ENCODE measurements around the gene NOX4.

The NOX4 gene

GRCh38 chr11:89490981-89491690, at the start of gene NOX4:
NOX4 (minus strand) TSS chr11:89491375; CDS start chr11:89491246, 129 bp downstream.
- no peak for DNase-seq

DNA sequence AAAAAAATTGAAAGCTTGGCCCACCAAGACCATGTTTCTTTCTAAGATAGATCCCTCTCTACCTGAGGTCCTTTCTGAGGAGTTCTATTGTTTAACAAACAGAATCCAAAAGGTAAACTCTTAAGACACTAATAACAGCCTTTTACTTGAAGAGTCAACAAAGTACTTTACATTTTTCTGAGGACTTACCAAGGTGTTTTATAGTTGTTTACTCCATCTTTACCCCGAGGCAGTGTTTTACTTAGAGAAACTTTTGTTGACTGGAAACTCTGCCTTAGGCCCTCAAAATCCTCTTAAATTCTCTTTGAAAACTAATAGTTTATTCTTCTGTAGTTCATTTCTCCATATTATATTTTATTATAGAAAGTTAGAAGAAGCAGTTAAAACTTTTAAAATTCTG, 49.7 kb upstream of the NOX4 start:
- DNase-seq, result no peak

- DNase-seq, result no peak
Observed at GRCh38 chr11:89537936-89538335, 46.8 kb upstream of the NOX4 start.

DNA sequence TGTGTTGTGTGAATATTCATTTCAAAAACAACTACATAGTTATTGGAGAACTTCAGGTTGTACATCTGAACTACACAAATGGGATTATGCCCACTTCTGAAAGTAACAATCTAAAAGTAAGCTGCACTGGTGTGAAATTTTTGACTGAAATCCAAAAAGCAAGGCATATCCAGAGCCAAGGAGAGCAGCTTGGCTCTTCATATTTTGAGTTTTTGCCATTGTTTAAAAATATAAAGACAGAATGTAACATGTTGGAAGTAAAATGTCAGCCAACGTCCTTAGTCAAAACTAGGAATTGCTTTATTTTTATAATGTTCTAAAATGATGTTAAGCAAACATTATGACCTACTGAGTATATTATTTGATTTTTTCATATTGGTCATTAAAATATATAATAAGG, 45.8 kb upstream of the NOX4 start:
- no peak for DNase-seq

DNA sequence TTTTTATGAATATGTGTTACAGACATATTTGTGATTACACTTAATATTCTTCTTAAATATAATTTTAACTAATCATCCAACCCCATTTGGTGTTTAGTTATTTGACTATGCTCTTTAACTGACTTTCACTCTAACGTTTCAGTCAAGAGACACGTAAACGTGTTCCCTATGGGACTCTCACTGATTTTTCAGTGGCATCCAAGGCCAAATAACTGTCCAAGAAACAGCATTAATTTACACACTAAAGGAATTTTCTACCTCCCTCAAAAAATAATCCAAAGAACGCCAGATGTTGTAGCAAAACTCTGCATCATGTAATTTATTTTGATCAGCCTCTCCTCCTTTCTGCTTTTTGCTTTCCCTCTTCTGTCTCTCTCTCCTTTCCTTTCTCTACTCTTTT, 44.0 kb upstream of the NOX4 start:
- DNase-seq, result no peak

DNA sequence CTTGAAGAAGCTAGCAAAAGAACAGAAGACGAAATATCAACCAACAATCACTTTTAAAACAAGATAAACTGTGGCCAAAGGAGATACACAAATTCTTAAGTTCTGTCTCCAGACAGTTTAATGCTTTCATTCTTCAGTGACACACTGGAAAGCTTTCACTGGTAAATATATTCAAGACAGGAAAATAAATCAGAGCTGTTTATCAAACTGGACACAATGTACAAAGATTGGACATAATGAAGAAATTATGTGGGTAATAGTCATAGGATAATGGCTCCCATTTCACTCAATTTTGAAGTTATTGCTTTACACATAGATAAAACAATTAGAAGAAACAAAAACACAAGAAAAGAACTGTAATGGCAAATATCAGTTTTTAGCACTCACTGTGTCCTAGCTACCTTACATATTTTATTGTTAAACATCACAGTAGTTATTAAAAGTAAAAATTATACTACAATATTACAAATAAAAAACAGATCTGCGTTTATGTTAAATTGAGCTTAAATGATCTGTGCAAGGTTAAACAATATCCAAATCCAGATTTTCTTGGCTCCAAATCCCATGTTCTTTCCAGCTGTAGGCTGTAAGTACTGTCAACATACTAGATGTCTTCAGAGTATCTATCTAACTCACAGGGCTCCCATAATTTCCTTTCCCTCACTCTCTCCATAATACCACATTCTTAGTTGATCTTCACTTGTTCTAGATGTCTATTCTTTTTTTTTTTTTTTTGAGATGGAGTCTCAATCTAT, 38.6 kb upstream of the NOX4 start:
- no peak for DNase-seq

- no peak for DNase-seq
Observed at GRCh38 chr11:89521792-89522191, 30.6 kb upstream of the NOX4 start.

DNA sequence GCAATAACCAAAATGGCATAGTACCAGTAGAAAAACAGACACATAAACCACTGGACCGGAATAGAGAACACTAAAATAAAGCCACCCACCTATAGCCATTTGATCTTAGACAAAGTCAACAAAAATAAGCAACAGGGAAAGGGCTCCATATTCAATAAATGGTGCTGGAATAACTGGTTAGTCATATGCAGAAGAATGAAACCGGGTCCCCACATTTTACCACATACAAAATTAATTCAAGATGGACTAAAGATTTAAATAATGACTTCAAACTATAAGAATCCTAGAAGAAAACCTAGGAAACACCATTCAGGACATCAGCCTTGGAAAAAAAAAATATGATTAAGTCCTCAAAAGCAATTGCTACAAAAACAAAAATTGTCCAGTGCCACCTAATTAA, 30.1 kb upstream of the NOX4 start:
- no peak for DNase-seq

DNA sequence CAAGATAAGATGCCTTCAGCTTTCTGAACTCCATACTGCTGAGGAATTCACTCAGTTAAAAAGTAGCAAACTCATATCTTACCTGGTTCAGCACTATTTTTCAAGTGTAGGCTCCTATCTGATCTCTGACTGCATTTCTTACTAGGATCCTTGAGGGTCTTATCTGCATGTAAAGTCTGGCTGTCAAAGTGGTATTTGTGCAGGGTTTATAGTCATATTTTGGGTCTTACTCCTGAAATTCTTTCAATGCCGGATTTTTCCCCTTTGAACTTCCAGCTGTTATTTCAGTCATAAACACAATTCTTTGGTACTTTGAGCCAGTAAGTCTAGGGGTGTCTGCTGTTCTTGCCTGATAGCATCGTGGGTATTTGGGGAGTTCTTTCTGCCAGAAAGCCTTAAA, 25.3 kb upstream of the NOX4 start:
- no peak for DNase-seq

DNA sequence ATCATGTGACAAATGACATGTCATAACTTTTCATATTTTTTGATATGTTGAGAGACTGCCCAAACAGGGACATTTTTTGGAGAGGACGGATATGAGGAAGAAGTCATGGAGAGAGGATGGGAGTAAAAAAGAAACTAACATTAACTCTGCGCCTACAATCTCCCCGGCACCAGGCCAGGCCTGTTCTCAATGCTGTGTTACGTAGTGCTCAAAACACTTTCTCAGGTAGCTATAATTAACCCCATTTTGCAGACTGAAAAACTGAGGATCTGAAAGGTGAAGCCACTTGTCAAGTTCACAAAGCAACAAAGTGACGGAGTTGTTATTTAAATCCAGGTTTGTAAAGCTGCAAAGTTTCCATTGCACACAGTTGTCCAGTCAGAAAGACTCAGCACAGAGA, 17.4 kb upstream of the NOX4 start:
- no peak for DNase-seq

GRCh38 chr11:89504270-89504669, 13.1 kb upstream of the NOX4 start:
- no peak for DNase-seq

DNA sequence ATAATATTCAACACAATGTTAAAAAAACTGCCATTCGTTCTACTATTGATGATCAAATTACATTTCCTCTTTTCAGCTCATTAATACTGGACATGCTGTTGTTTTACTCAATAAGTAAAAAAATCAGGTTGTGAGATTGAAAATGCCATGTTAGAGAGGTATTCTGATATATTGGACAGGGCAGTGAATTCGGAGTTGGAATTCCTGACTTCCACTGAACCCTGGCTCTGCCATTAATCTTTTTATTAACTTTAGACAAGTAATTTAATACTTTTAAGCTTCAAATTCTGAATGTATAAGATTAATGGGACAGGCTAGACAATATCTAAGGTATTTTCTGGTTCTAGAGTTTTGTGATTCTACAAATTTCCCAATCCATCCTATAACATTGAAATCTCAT, 12.2 kb upstream of the NOX4 start:
- DNase-seq, result no peak

DNA sequence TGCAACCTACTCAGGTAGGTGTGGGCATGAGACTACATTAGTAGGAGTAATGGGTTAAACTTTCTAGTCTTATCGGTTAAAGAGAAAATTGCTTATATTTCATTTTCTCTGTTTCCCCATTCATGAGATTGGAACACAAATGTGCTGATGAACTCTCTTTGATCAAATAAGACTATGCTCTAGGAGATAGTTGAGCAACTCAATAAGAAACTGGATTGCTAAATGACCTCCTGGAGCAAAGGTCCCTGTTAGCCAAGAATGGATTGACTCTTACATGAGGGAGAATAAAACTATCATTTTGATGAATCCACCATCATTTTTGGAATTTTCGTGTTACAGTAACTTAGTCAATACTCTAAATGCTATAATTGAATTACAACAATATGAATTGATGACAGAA, 11.1 kb upstream of the NOX4 start:
- no peak for DNase-seq

- DNase-seq, result no peak
Observed at GRCh38 chr11:89500336-89500735, 9.2 kb upstream of the NOX4 start.

GRCh38 chr11:89498845-89499448, 7.8 kb upstream of the NOX4 start:
- DNase-seq, result no peak

DNA sequence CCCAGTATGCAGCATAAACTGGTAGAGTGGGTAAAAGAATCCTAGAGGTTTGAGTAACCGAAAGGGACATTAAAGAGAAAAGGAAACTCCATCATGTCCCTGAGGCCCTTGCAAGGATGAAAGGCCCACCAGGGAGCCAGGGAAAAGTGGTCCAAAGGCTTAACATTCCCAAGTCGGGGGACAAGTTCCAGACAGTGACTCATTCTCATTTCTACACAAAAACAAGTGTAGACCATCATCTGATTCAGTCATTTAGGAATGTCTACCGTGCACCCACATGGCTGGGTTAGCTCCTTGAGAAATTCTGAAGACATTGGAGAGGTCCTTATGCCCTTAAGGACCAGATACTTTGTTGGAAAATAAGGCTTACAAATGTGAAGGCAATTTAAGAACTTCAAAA, 4.8 kb upstream of the NOX4 start:
- no peak for DNase-seq

DNA sequence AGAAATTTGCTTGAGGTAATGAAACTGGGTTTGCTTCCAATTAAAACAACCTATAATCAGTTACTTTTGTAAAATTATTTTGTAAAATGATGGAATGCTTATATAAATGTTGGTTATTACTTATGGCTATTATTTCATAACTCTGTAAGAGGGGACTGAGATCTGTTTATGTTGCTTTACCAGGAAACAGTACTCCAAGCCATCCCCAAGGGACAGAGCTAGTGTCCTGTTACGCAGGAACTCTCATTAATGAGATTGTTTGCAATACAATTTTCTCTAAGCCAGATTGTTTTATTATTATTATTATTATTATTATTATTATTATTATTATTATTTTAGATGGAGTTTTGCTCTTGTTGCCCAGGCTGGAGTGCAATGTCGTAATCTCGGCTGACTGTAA, 2.3 kb upstream of the NOX4 start:
- DNase-seq, result no peak

DNA sequence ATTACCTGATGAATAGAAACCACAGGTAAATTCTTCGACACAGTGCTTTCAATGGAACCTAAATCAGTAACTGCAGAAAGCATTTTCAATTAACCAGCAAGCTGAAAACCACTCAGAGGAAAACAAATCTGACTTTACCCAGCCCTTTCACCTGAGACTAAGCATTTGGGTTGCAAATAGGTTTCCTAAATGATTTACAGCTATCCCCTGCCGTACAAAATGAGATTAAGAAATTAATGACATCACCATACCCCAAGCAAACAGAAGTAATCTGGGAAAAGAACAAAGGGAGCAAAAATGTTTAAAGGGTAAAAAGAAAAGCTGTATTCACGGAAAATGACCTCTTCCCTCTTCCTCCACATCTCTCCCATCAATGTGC, 584 bp downstream of the NOX4 start:
- no peak for DNase-seq

- DNase-seq, result no peak
Observed at GRCh38 chr11:89489930-89490329, 1.2 kb downstream of the NOX4 start.

- no peak for DNase-seq
Observed at GRCh38 chr11:89487016-89487415, 4.2 kb downstream of the NOX4 start.

GRCh38 chr11:89484896-89485295, 6.3 kb downstream of the NOX4 start:
- no peak for DNase-seq

DNA sequence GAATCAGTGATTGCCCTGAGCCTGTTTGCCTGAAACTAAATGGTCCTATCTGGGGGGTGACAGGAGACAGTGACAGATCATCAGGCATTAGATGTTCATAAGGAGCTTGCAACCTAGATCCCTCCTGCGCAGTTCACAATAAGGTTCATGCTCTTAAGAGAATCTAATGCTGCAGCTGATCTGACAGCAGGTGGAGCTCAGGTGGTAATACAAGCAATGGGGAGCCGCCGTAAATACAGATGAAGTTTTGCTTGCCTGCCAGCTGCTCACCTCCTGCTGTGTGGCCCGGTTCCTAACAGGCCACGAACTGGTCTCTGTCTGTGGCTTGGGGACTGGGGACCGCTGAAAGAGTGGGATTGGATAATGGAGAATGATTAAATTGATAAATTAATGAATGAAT, 14.0 kb downstream of the NOX4 start:
- no peak for DNase-seq

- no peak for DNase-seq
Observed at GRCh38 chr11:89463266-89463780, 27.9 kb downstream of the NOX4 start.

GRCh38 chr11:89458716-89459115, 32.5 kb downstream of the NOX4 start:
- no peak for DNase-seq

All from CD4-positive, alpha-beta T cell treated with Interleukin-17A for 4 hours (primary cell).